Stimulated activated effector memory CD8-positive, alpha-beta T cell treated with anti-CD3 and anti-CD28 coated beads, Interleukin-12 subunit alpha, Interleukin-12 subunit beta, amount 100 ng/mL, for 72 hours (primary cell): Measurements from ENCODE around the gene PPARD.
"Not testable (repeated sequence)": the region's sequence is repeated elsewhere in the genome, so short reads cannot be mapped to it uniquely, and the experiment has no call there.

Experiments used
- ATAC-seq: fragments of 150-1000 bp; cut with Tn5 transposase; 2 replicates; pipeline ENCODE4 v1.10.0; 2021
- DNase-seq, 2 donors: peaks; one replicate each; pipeline ENCODE4 v3.0.0; 2021 to 2022; ENCODE audit warnings: low spot score in 2 of 2
- H3K27ac Mint-ChIP-seq: one replicate; pipeline ENCODE4 v1.8.0; 2022; ENCODE audit warnings: mild to moderate bottlenecking, mixed read lengths
- H3K36me3 Mint-ChIP-seq: one replicate; pipeline ENCODE4 v1.8.0; 2022; ENCODE audit warnings: mild to moderate bottlenecking, mixed read lengths
- H3K4me1 Mint-ChIP-seq: one replicate; pipeline ENCODE4 v1.8.0; 2022; ENCODE audit warnings: mixed read lengths
- H3K4me3 Mint-ChIP-seq: one replicate; pipeline ENCODE4 v1.8.0; 2022; ENCODE audit warnings: mild to moderate bottlenecking, mixed read lengths
- H3K9me3 Mint-ChIP-seq: one replicate; pipeline ENCODE4 v1.8.0; 2022; ENCODE audit warnings: mixed read lengths

PPARD gene

GRCh38 chr6:35307138-35307537 lies 35.2 kb upstream of the PPARD start:
- Mint-ChIP-seq H3K36me3 (peaks cover 88% of the 10 kb centered on the region), H3K4me1 (peaks cover 71% of the 10 kb centered on the region)

GRCh38 chr6:35308543-35308942 lies 33.8 kb upstream of the PPARD start:
- H3K4me3 Mint-ChIP-seq, H3K9me3 Mint-ChIP-seq, ATAC-seq, DNase-seq: not testable (repeated sequence)
- Mint-ChIP-seq H3K27ac (peak overlapping the region; percentile 96), H3K4me1 (peaks cover 71% of the 10 kb centered on the region), H3K36me3 (peaks cover 88% of the 10 kb centered on the region)

More at GRCh38 chr6:35307138-35307537, 35.2 kb upstream of the PPARD start:
- peak overlapping the region; percentile 60 for H3K27ac Mint-ChIP-seq
- not testable (repeated sequence) for ATAC-seq, DNase-seq, H3K4me3 Mint-ChIP-seq, H3K9me3 Mint-ChIP-seq

- no peak for DNase-seq
- Mint-ChIP-seq H3K4me1 (peaks cover 70% of the 10 kb centered on the region), H3K9me3 (no peaks in the 10 kb centered on the region), H3K36me3 (peaks cover 88% of the 10 kb centered on the region), H3K27ac (peak overlapping the region; percentile 96), H3K4me3 (peak overlapping the region; percentile 65)
- ATAC-seq = no peak
These were observed 32.6 kb upstream of the PPARD start for GRCh38 chr6:35309611-35310264.

- DNase-seq = no peak
- no peaks in the 10 kb centered on the region for H3K9me3 Mint-ChIP-seq
- H3K4me3 Mint-ChIP-seq = peak overlapping the region; percentile 65
- H3K36me3 Mint-ChIP-seq = peaks cover 90% of the 10 kb centered on the region
- peaks cover 75% of the 10 kb centered on the region for H3K4me1 Mint-ChIP-seq
- peak; percentile 68 for ATAC-seq
- H3K27ac Mint-ChIP-seq = peak overlapping the region; percentile 96
These were observed 32.0 kb upstream of the PPARD start for GRCh38 chr6:35310265-35310831.

GRCh38 chr6:35311390-35312075 lies 30.8 kb upstream of the PPARD start:
- DNase-seq (peak in 1 of 2 donors; percentile 77), ATAC-seq (peak; percentile 80)
- peak overlapping the region; percentile 65 for H3K4me3 Mint-ChIP-seq
- H3K36me3 Mint-ChIP-seq = peaks cover 90% of the 10 kb centered on the region
- peaks cover 75% of the 10 kb centered on the region for H3K4me1 Mint-ChIP-seq
- H3K9me3 Mint-ChIP-seq = no peaks in the 10 kb centered on the region
- H3K27ac Mint-ChIP-seq = peak overlapping the region; percentile 96

- peaks cover 74% of the 10 kb centered on the region for H3K4me1 Mint-ChIP-seq
- H3K9me3 Mint-ChIP-seq = no peaks in the 10 kb centered on the region
- no peak for ATAC-seq
- H3K27ac Mint-ChIP-seq = peak overlapping the region; percentile 96
- no peak for DNase-seq
- H3K36me3 Mint-ChIP-seq = peaks cover 90% of the 10 kb centered on the region
- H3K4me3 Mint-ChIP-seq = peak overlapping the region; percentile 65
These were observed 30.1 kb upstream of the PPARD start for GRCh38 chr6:35312076-35312800.

GRCh38 chr6:35312807-35313206 lies 29.6 kb upstream of the PPARD start:
- no peaks in the 10 kb centered on the region for H3K9me3 Mint-ChIP-seq
- H3K4me3 Mint-ChIP-seq = peak overlapping the region; percentile 65
- ATAC-seq (no peak), DNase-seq (no peak)
- H3K27ac Mint-ChIP-seq = peak overlapping the region; percentile 96
- H3K4me1 Mint-ChIP-seq = peaks cover 74% of the 10 kb centered on the region
- peaks cover 90% of the 10 kb centered on the region for H3K36me3 Mint-ChIP-seq

GRCh38 chr6:35317483-35318195 lies 24.7 kb upstream of the PPARD start:
- DNase-seq (no peak), ATAC-seq (no peak)
- H3K4me3 Mint-ChIP-seq = no peak overlapping the region
- peaks cover 44% of the 10 kb centered on the region for H3K4me1 Mint-ChIP-seq
- H3K27ac Mint-ChIP-seq = peak overlapping the region; percentile 44
- no peaks in the 10 kb centered on the region for H3K9me3 Mint-ChIP-seq
- peaks cover 99% of the 10 kb centered on the region for H3K36me3 Mint-ChIP-seq

- no peak for ATAC-seq
- H3K27ac Mint-ChIP-seq = no peak overlapping the region
- no peaks in the 10 kb centered on the region for H3K9me3 Mint-ChIP-seq
- peaks cover 36% of the 10 kb centered on the region for H3K4me1 Mint-ChIP-seq
- peaks cover 99% of the 10 kb centered on the region for H3K36me3 Mint-ChIP-seq
- no peak for DNase-seq
- no peak overlapping the region for H3K4me3 Mint-ChIP-seq
These were observed 23.9 kb upstream of the PPARD start for GRCh38 chr6:35318196-35319171.

GRCh38 chr6:35319346-35320030 lies 22.9 kb upstream of the PPARD start:
- H3K36me3 Mint-ChIP-seq = peaks cover 96% of the 10 kb centered on the region
- H3K4me1 Mint-ChIP-seq = peaks cover 27% of the 10 kb centered on the region
- DNase-seq (no peak), ATAC-seq (no peak)
- peak overlapping the region; percentile 63 for H3K27ac Mint-ChIP-seq
- no peaks in the 10 kb centered on the region for H3K9me3 Mint-ChIP-seq
- H3K4me3 Mint-ChIP-seq = no peak overlapping the region

- ATAC-seq (no peak), DNase-seq (no peak)
- Mint-ChIP-seq H3K4me3 (no peak overlapping the region), H3K9me3 (no peaks in the 10 kb centered on the region), H3K4me1 (peaks cover 22% of the 10 kb centered on the region), H3K27ac (peak overlapping the region; percentile 63), H3K36me3 (peaks cover 96% of the 10 kb centered on the region)
These were observed 22.3 kb upstream of the PPARD start for GRCh38 chr6:35320031-35320410.

GRCh38 chr6:35321091-35321490 lies 21.3 kb upstream of the PPARD start:
- peak overlapping the region; percentile 65 for H3K27ac Mint-ChIP-seq

GRCh38 chr6:35327349-35328027 lies 14.9 kb upstream of the PPARD start:
- Mint-ChIP-seq H3K27ac (peak overlapping the region; percentile 92), H3K4me1 (peaks cover 17% of the 10 kb centered on the region), H3K36me3 (peaks cover 44% of the 10 kb centered on the region), H3K4me3 (no peak overlapping the region), H3K9me3 (no peaks in the 10 kb centered on the region)
- DNase-seq (peak; percentile 59 to 80), ATAC-seq (peak; percentile 94)

More at GRCh38 chr6:35321091-35321490, 21.3 kb upstream of the PPARD start:
- DNase-seq (no peak), ATAC-seq (no peak)
- Mint-ChIP-seq H3K36me3 (peaks cover 95% of the 10 kb centered on the region), H3K9me3 (no peaks in the 10 kb centered on the region), H3K4me1 (peaks cover 19% of the 10 kb centered on the region), H3K4me3 (no peak overlapping the region)
